Measurements from ENCODE around the gene ZNHIT3.

DNA sequence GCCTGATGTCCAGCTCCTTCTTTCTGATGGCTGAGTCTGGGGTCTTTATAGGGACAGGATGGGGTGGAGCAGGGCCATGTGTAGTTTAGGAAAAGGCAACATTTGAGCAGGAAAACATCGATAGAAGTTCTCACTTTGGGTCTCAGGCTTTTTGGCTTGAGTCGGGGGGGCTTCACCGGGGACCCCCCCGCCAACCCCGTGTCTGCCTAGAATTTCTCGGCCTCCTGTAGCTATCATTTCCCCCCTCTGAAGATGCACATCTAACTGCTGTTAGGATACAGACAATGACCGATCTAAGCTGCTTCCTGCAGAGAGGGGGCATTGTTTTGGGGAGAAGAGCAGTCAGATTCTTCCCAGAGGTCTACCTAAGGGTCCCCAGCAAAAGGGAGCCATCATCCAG is 16.7 kb upstream of the ZNHIT3 start:
- TF ChIP-seq, protein P1, sequence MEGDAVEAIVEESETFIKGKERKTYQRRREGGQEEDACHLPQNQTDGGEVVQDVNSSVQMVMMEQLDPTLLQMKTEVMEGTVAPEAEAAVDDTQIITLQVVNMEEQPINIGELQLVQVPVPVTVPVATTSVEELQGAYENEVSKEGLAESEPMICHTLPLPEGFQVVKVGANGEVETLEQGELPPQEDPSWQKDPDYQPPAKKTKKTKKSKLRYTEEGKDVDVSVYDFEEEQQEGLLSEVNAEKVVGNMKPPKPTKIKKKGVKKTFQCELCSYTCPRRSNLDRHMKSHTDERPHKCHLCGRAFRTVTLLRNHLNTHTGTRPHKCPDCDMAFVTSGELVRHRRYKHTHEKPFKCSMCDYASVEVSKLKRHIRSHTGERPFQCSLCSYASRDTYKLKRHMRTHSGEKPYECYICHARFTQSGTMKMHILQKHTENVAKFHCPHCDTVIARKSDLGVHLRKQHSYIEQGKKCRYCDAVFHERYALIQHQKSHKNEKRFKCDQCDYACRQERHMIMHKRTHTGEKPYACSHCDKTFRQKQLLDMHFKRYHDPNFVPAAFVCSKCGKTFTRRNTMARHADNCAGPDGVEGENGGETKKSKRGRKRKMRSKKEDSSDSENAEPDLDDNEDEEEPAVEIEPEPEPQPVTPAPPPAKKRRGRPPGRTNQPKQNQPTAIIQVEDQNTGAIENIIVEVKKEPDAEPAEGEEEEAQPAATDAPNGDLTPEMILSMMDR (IDR thresholded peaks at IDR 0.05): no peak
- TF ChIP-seq POLR2A (IDR thresholded peaks at IDR 0.05): no peak
